Stimulated activated CD4-positive, alpha-beta T cell treated with anti-CD3 and anti-CD28 coated beads, Interleukin-1b, Interleukin-23, amount 100 ng/mL, for 4 hours (primary cell): ENCODE data around the gene SNPH.

ENCODE experiments used
- DNase-seq, 2 donors: peaks; one replicate each; pipeline ENCODE4 v3.0.0-alpha.2; 2020; ENCODE audit warnings: low read depth in 2 of 2

Gene SNPH

DNA sequence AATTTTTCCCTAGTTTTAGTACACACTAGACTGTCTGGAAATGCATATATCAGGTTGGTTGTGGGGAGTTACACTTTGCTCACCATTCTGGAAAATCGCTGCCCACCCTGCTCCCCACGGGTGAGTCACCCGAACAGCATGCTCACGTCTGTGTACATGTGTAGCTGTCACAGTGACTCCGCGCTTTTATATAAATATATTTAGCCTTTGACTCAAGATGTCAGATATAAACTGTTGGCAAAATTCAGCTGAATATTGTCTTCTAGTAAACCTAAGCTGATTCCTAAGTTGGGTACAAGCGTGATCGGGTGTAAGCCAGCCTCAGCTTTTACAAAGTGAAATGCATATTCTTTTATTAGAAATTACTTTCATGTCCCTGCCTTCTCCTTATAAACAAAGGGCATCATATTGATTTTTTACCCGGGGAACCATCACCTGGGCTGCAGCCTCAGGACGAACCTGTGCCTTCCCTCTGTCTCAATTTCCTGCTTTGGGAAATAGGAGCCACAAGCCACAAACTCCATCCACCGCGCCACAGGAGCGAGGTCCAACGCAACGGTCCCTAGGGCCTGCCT is 58.6 kb downstream of the SNPH start:
- peak in 1 of 2 donors; percentile 23 for DNase-seq

DNA sequence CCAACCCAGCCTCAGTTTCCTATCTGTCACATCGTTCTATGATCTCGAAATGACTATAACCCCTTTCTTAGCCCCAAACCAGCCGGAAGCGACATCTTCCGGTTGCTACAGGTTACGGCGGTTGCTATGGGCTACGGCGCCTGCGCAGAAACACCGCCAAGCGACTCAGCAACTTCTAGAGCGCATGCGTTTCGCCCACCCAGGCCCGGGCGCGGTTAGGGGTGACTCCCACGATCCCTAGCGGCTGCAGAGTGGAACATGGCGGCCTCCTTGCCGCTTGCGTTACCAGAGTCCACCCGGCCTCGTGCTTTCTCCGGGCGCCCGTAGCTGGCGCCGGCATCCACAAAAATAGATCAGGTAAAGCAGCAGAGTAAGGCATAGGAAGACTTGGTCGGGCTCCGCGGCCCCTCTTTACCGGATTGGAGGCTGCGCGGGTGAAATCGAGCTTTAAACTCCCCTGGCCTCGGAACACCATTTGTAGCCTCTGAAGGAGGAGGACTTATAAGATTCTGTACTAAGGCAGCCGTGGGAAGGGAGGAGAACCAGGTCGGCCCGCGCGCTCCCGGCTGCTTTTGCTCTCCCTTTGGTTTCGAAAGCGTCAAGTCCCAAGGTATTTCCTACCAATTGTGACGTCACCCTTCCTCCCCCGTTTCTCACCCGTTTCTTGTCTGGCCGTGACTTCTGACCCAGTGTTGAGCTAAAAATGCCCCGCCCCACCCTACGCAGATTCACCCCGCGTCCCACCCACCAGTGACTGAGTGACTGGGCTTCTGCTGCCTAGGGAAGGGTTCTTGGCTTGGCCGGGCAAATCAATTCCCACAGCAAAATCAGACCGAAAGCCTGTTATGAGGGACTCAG is 59.3 kb downstream of the SNPH start:
- peak; percentile 98 to 99 for DNase-seq

DNA sequence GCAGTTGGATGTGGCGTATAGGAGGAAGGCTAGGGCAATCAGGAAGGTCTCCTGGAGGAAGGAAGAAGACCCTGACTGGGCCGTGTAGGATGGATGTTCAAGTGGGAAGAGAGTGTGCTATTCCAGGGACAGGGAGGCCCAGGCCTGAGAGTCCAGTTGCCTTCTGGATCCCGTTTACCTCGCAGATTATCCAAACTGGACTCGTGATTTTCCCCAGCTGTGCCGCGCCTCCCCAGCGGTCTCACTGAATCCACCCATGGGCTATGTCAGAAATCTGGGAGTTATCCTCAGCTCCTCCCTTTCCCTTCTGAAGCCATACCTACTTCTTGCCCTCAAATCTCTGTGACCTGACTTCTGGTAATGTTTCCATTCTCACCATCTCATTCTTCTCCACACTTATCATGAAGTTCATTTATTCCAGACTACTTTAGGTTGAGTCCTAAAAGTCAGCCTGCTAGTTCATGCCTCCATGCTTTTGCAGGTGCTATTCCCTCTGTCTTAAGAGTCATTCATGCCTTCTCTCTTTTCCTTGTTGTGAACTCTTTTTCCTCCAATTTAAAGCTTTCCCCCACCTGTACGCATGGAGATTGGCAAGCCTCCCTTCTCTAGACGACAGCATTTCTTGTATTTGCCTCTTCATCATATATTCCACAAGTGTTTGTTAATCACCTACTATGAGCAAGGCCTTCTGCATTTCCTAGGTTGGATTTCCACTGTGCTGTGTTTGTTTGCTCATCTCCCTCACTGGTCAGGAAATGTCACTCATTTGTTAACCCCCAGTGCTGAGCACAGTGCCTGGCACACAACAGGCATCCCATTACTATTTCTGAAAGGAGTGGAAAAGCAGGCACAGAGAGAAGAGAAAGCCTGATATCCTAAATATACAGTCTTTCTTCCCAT is 60.2 kb downstream of the SNPH start:
- no peak for DNase-seq

DNA sequence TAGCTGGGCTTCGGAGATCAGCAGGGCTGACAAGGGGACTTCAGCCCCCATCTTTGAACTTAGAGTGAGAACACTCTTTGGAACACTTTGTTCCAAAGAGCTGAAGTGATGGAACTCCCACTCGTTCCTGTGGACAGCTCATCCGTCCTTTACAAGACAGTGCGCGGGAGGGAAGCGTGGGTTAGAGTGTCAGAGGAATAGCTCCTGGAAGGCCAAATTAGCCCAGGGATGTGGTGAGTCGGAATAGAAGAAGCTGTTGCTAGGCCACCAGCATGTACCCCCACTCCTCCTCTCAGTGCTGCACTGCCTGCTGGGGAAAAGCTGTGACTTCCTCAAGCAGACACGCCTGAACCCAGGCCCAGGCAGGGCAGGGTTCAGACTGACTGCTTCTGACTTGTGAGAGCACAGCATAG is 61.2 kb downstream of the SNPH start:
- DNase-seq: no peak

DNA sequence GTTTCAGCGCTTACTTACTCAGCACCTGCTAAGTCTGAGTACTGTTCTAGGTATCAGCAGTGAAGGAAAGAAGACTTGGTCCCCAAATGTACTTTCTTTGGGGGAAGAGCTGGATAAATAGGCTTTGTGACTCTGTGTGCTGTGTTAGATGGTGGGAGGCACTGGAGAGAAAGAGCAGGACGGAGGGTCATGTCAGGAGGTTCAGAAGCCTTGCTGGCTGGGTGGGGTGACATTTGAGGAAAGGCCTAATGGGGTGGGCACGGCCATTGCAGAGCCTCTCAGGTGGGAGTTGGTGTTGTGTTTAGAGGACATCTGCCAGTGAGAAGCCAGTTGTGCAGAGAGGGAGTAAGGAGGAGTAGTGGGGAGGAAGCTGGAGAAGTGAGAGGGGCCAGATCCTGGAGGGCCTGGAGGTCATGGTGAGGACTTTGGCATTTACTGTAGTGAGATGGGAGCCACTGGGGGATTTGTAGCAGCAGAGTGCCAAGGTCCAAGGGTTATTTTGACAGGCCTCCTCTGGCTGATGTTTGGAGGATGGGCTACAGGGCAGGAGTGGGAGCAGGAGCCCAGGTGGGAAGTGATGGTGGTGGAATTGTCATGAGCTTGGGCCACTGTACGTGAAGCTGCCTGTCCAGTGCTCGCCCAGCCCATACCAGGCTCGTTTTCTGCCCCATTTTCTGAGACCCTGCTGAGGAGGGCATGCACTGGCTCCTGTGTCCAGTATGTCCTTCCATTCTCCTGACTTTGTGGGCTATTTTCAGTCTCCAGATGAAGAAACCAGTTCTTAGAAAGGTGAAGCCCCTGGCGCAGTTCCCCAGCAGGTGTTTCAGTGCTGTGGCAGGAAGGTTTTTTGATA is 62.0 kb downstream of the SNPH start:
- no peak for DNase-seq

DNA sequence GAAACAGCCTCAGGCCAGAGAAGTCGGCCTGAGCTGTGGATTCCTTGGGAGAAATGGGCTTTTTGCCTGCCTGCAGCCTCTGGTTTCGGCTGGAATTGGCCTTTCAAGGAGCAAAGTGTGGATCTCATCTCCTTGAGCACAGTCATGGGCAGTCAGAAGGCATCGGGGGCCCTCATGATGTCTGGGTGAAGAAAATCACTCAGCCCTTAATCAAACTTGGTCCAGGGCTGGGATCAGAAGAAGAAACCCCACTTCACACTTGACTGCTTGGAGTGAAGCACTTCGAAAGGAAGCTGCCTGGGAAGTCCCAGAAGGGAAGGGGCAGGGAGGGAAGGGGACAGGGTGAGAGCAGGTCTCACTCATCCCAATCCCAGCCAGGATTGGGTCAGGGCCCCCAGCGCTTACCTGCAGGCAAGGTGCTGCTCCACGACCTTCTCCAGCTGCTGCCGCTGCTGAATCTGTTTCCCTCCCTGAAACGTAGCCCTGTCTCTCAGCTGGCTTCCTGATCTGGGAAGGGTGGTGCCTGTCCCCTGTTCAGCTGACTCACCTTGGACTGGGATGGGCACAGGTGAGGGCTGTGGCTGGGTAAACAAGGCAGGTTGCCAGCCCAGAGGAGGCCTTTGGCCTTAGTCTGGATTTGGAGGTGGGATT is 62.7 kb downstream of the SNPH start, which contains the start of gene SDCBP2:
TSS of gene SDCBP2 (minus strand) at position 460 of the 651 bp plus-strand sequence. CDS start 8,723 bp downstream, outside the sequence.
- DNase-seq: no peak

DNA sequence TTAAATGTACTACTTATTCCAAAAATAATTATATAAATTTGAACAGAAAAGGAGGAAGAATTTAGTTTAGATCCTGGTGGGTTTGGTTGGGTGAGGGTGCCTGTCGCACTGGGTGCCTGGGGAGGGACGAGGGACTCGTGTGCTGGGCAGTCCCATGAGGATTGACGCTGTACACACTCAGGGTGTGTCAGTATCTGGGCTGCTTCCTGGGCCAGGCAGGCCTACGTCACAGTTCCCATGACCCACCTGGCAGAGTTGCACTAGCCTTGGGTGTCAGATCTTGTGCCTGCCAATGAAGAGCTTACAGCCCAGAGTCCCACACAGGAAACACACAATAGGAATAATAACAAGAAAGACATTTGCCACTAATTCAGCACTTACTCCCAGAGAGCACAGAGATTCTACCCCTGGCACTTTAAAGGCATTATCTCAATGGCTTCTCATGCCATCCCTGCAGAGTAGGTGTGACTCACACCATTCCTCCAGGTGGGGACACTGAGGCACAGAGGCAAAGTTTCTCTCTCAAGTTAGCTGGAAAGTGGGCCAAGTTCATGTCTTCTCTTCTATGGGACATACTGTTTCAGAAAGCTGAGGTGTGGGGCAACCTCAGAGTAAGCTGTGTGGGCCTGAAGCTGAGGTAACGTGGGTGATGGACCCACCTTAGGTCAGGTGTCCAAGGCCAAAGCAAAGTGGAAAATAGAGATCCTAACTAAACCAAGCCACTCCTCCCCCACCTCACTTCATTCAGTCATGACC is 64.2 kb downstream of the SNPH start:
- DNase-seq: no peak

DNA sequence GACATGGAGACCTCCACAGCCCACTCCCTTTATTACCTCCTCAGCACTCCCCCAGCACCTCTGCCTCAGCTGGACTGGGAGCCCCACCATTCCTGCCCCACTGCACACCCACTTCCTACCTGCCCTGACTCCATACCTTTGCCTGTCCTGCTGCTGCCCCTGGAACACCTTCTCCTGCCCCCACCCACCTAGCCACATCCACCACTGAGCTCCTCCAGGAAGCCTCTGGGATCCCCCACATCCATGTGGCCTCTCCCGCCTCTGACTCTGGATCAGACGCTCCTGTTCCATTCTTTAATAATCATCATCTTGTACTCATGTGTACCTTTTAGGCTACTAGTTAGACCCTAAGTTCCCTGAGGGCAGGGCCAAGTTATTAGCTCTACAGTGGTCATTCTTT is 65.0 kb downstream of the SNPH start:
- DNase-seq: no peak

DNA sequence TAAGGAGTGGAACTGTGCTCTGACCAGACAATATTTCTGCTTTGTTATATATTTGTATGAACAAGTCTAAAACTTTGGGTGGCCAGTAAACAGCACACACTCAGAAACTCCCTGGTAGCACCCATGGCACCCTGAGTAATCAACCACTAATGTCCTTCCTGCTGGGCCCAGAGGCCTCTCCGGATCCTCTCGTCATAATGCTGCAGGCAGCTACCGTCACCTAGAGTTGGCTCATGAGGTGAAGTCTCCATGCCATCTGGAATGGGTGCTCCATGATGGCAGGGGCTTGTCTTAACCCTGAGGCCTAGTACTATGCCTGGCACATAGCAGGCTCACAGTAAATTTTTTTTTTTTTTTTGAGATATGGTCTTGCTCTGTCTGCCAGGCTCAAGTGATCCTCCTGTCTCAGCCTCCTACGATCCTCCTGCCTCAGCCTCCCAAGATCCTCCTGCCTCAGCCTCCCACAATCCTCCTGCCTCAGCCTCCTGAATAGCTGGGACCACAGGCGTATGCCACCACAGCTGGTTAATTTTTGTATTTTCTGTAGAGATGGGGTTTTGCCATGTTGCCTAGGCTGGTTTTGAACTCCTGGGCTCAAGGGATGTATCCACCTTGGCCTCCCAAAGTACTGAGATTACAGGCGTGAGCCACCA is 65.8 kb downstream of the SNPH start:
- no peak for DNase-seq

DNA sequence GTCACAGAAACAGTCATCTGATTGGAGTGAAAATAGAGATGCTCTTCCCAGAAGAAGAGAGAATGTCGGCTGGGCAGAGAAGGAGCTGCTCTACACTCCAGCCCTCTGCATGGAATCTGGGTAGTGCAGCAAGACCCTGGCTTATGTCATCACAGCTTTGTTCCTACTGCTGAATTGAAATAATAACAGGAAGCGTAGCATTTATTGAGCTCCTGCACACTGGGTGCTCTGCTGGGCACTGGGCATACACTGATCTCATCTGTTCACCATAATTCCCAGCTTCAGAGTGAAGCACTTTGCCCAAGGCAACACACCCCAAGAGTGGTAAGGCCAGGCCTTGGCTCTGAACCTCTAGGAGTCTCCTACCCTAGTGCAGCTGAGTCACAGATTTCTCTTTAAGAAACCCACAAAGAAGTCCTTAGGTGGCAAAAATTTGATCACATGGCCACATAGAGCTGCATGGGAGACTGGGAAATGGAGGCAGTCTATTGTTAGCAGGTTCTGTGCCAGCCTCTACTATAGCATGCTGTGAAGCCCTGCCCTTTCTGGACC is 66.7 kb downstream of the SNPH start:
- DNase-seq: no peak

DNA sequence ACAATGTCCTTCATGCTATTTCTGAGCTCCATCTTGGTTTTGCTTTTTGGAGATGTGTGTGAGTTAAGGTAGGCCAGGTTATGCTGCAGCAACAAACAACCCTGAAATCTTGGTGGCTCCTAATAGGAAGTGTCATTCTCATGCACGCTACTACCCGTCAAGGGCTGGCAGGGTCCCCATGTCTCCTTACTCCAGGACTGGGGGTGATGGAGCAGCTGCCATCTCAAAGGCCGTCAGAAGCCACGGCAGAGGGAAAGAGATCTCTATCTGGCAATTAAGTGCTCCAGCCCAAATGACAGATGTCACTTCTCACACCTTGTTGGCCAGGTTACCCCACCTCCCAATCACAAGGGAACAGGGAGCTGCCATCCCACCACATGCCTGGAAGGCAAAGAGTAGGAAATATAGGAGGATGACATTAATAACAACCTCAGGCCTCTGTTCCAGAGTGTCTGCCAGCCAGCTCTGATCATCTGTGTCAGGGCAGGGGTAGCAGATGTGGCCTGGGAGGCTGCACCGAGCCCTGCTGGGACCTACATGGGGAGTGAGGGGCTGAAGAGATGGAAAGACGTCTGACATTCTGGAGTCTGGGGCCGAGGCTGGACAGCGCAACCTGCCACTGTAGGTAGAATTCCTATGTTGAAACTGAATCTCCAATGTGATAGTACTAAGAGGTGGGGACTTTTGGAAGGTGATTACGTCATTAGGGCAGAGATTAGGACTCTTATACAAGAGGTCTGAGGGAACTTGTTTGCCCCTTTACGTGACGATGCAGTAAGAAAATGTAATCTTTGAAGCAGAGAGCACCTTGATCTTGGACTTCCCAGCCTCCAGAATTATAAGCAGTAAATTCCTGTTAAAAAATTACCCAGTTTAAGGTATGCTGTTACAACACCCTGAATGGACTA is 67.6 kb downstream of the SNPH start:
- DNase-seq: no peak

DNA sequence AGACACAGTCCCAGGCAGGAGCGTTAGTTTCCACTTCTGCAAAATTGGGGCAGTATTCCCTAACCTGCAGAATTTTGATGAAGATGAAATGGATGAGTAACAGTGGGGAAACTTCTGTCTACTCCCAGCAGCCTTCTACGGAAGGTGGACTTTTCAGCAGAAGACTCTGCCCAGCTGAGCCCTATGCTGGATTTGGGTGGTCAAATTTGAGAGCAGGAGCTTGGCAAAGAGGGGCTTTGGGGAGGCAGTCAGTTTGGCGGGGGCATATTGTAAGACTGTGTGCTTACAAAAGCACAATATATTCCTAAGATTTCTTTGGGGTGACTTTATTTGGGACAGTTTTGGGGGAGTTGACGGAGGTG is 68.3 kb downstream of the SNPH start:
- DNase-seq: no peak

DNA sequence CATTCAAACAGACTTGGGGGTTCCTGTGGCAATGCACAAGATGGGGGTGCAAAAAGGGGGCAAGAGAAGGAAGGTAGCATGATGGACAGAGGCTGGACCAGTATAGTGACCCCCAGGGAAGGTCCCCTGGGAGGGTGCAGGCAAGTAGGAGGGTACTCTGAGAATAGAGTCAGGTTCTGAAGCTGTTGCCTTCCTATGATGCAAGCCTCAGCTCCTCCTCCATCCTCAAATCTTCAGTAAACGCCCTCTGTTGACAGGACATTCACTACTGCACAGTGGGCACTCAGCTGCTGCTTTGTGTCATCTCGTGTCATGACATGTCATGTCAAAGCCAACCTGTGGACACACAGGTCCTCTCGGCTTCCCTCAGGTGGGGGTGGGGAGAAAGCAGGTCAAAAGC is 68.7 kb downstream of the SNPH start:
- no peak for DNase-seq

DNA sequence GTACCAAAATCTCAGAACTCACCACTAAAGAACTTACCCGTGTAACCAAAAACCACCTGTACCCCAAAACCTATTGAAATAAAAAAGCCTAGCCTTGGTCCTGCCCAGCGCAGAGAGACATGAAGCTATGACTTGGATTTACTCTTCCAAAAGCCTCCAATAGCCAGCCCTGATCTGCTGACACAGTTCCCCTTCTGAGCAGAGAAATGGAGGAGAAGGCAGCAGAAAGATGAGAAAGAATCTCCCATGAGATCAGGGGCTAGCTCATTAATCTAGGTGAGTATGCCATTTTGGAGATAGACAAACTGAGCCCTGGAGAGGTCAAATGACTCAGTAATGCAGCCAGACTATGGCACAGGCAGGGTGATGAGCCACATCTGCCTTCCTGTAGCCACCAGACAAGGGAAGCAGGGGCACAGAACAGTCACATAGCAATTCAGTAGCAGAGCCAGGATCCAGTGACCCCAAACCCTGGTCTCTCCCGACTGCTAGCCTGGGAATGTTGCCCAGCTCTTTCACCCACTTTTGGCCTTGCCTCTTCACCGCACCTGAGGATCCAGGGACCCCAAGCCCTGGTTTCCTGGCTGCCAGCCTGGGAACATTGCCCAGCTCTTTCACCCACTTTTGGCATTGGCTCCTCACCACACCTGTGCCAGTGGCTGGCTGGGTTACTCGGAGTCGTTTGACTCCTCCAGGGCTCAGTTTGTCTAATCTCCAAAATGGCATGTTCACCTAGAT is 70.0 kb downstream of the SNPH start:
- DNase-seq: no peak

DNA sequence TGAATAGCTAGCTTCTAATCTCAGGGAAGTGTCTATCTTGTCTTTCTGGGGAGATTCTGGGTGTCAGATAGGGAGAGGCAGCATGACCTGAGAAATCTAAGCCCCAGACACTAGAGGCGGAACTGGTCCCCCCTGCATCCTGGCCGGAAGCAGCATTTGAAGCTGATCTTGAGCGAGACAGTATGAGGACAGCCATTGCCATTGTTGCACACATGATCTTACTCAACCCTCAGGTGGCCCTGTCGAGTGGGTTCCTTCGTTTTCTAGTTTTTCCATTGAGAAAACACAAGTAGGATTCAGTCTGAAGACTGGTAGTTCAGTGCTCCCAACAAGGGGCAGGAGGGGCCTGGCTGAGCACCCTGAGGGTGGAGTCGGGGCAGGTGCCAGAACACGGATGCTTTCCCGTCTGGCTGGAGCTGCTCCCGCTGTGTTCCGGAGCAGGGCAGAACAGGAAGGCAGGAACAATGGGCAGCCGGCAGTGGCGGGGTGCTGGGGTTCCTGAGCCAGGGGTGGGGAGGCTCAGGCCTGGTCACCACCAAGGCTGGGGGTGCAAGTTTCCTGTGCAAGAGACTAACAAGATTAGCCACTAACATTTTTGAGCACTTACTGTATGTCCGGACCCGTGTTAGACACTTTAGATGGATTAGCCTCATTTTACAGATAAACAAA is 70.7 kb downstream of the SNPH start:
- DNase-seq: no peak

DNA sequence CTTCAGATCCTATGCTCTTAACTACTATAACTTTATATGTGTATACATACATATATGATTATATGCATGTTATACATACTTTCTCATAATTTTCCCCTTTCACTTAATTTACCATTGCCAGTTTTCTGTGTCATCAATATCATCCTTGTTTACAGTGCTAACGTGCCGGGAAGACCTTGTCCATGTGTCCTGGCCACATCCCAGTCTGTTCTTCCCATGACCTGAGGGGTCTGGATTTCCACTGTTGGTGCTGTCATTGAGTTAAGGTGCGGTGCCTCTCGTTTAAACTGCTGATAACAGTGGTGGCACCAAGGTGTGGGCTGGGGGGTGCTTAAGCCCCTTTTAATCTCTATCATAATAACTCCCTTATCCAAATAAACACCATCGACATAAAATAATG is 71.3 kb downstream of the SNPH start:
- no peak for DNase-seq

DNA sequence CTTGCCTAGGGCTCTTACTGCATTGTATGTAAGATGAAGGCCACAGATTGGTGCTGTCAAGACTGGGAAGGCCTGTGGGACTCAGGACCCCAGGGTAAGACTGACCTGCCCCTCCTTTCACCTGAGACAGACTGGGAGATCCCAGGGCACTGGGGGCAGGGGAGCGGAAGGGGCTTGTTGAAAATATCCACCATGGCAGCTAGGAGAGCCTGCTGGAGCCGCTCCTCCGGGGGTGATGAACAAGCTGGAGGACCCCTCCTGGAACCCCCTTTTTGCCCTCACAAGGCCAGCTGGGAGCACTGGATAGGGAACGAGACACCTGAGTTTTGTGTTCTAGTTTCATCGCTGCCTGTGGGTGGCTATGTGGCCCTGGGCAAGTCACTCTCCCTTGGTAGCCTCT is 72.0 kb downstream of the SNPH start:
- no peak for DNase-seq
